Measurements from ENCODE around the gene STK32C.

GRCh38 chr10:132339276-132339675 is 31.5 kb upstream of the STK32C start:
- TF ChIP-seq, protein P1, sequence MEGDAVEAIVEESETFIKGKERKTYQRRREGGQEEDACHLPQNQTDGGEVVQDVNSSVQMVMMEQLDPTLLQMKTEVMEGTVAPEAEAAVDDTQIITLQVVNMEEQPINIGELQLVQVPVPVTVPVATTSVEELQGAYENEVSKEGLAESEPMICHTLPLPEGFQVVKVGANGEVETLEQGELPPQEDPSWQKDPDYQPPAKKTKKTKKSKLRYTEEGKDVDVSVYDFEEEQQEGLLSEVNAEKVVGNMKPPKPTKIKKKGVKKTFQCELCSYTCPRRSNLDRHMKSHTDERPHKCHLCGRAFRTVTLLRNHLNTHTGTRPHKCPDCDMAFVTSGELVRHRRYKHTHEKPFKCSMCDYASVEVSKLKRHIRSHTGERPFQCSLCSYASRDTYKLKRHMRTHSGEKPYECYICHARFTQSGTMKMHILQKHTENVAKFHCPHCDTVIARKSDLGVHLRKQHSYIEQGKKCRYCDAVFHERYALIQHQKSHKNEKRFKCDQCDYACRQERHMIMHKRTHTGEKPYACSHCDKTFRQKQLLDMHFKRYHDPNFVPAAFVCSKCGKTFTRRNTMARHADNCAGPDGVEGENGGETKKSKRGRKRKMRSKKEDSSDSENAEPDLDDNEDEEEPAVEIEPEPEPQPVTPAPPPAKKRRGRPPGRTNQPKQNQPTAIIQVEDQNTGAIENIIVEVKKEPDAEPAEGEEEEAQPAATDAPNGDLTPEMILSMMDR (IDR thresholded peaks at IDR 0.05), result no peak
- TF ChIP-seq POLR2A (IDR thresholded peaks at IDR 0.05), result no peak

Data from right lobe of liver (tissue), 4 donors.